Measurements from ENCODE around the gene WDR1.

The WDR1 gene

GRCh38 chr4:10111067-10111801, 5.4 kb downstream of the WDR1 start:
- H3K4me1 ChIP-seq (ENCODE audit: control insufficient read depth, insufficient read depth, low read length), result peaks cover 36% of the 10 kb centered on the region
- DNase-seq (ENCODE audit: low read depth), result no peak
- H3K36me3 ChIP-seq (ENCODE audit: control insufficient read depth, insufficient read depth, low read length, severe bottlenecking), result peaks cover 71% of the 10 kb centered on the region
- H3K9me3 ChIP-seq (ENCODE audit: control insufficient read depth, low read length), result no peaks in the 10 kb centered on the region
- no peak overlapping the region for H3K4me3 ChIP-seq (ENCODE audit: low read length)
- H3K27me3 ChIP-seq (replicated peaks; ENCODE audit: control insufficient read depth, insufficient read depth, low read length), result no peaks in the 10 kb centered on the region
- no peak overlapping the region for H3K9ac ChIP-seq (ENCODE audit: low read length)

- Histone ChIP-seq H3K36me3 (ENCODE audit: control insufficient read depth, insufficient read depth, low read length, severe bottlenecking) (peaks cover 71% of the 10 kb centered on the region), H3K4me1 (ENCODE audit: control insufficient read depth, insufficient read depth, low read length) (peaks cover 46% of the 10 kb centered on the region), H3K9me3 (ENCODE audit: control insufficient read depth, low read length) (no peaks in the 10 kb centered on the region), H3K9ac (ENCODE audit: low read length) (no peak overlapping the region), H3K4me3 (ENCODE audit: low read length) (no peak overlapping the region), H3K27me3 (replicated peaks; ENCODE audit: control insufficient read depth, insufficient read depth, low read length) (no peaks in the 10 kb centered on the region)
- DNase-seq (ENCODE audit: low read depth), result no peak
Measured at GRCh38 chr4:10109995-10110670, 6.5 kb downstream of the WDR1 start.

DNA sequence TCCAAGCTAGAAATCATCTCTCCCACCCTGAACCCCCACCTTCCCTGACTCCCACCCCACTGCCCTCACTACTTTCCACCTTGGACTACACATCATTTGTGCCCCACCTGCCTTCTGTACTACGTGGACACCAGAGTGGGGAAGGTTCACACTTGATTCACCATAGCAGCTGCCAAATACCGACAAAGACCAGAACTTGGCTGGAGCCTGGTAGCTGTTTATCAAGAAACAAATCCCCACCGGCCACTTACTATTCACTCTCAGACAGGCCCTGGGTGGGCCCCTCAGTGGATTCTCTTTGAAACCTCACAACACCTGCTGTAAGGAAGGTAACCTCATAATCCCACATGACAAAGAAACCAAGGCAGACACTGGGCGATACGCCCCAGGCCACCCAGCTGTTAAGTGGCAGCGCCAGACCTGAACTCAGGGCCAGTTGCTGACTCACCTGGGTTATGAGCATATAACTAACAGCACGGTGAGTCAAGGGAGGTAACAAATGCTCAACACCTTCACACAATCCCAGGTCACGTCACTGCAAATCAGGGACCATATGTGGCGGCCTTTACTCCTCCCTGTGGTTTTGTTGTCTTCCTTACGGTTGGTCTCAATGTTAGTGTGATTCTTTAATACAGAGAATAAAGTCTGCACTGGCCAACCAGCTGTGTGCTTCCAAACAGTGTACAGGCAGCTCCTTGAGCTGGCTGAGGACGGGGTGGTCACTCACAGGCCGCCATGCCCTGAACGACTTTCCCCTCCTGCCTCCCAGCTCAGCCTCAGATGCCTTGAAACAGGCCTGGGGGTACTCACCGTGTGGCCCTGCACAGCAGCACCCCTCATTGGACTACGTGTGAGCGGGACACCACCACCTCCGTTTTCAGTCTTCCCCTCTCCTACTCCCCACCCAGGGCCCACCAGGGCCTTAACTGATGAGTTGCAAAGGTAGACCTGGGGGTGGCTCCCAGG, 7.5 kb downstream of the WDR1 start:
- DNase-seq (ENCODE audit: low read depth), result no peak
- Histone ChIP-seq H3K27me3 (replicated peaks; ENCODE audit: control insufficient read depth, insufficient read depth, low read length) (no peaks in the 10 kb centered on the region), H3K36me3 (ENCODE audit: control insufficient read depth, insufficient read depth, low read length, severe bottlenecking) (peaks cover 61% of the 10 kb centered on the region), H3K4me1 (ENCODE audit: control insufficient read depth, insufficient read depth, low read length) (peaks cover 51% of the 10 kb centered on the region), H3K4me3 (ENCODE audit: low read length) (no peak overlapping the region), H3K9me3 (ENCODE audit: control insufficient read depth, low read length) (no peaks in the 10 kb centered on the region), H3K9ac (ENCODE audit: low read length) (no peak overlapping the region)

GRCh38 chr4:10108391-10108790, 8.2 kb downstream of the WDR1 start:
- H3K4me3 ChIP-seq (ENCODE audit: low read length), result no peak overlapping the region
- H3K4me1 ChIP-seq (ENCODE audit: control insufficient read depth, insufficient read depth, low read length), result peaks cover 55% of the 10 kb centered on the region
- no peaks in the 10 kb centered on the region for H3K27me3 ChIP-seq (replicated peaks; ENCODE audit: control insufficient read depth, insufficient read depth, low read length)
- no peak for DNase-seq (ENCODE audit: low read depth)
- H3K9me3 ChIP-seq (ENCODE audit: control insufficient read depth, low read length), result no peaks in the 10 kb centered on the region
- peaks cover 54% of the 10 kb centered on the region for H3K36me3 ChIP-seq (ENCODE audit: control insufficient read depth, insufficient read depth, low read length, severe bottlenecking)
- H3K9ac ChIP-seq (ENCODE audit: low read length), result no peak overlapping the region

GRCh38 chr4:10107111-10108091, 9.2 kb downstream of the WDR1 start:
- Histone ChIP-seq H3K9me3 (ENCODE audit: control insufficient read depth, low read length) (no peaks in the 10 kb centered on the region), H3K36me3 (ENCODE audit: control insufficient read depth, insufficient read depth, low read length, severe bottlenecking) (peaks cover 53% of the 10 kb centered on the region), H3K4me1 (ENCODE audit: control insufficient read depth, insufficient read depth, low read length) (peaks cover 65% of the 10 kb centered on the region), H3K9ac (ENCODE audit: low read length) (peak overlapping the region; percentile 73), H3K4me3 (ENCODE audit: low read length) (peak overlapping the region; percentile 17), H3K27me3 (replicated peaks; ENCODE audit: control insufficient read depth, insufficient read depth, low read length) (no peaks in the 10 kb centered on the region)
- peak; percentile 31 for DNase-seq (ENCODE audit: low read depth)

DNA sequence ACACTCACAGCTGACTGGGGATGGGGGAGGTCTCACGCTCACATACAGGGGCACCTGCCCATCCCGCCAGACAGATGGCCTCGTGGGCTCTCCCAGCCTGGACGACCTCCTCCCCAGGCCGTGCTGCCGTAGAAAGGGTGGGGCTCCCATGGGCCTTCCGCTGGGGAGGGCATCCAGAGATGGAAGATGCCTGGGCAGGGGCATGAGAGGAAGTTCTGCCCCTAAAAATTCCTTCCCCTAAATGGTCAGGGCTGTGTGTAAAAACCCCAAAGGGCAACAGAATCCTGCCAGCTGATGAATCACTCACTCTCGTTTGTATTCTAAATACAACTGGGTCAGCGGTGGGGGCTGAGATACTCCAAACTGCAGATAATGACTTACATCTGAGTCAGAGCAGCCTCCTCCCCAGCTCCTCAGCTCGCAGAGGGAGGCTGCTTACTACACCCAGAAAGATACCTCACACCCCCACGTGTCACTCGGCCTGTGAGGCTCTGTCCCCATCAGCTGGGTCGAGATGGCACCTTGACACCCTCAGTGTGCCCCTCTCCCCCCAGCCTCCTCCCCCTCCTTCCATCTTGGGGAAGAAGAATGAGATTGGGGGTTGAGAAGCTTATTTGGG, 10.1 kb downstream of the WDR1 start:
- Histone ChIP-seq H3K4me3 (ENCODE audit: low read length) (peak overlapping the region; percentile 57), H3K9ac (ENCODE audit: low read length) (peak overlapping the region; percentile 81), H3K9me3 (ENCODE audit: control insufficient read depth, low read length) (no peaks in the 10 kb centered on the region), H3K4me1 (ENCODE audit: control insufficient read depth, insufficient read depth, low read length) (peaks cover 74% of the 10 kb centered on the region), H3K36me3 (ENCODE audit: control insufficient read depth, insufficient read depth, low read length, severe bottlenecking) (peaks cover 51% of the 10 kb centered on the region), H3K27me3 (replicated peaks; ENCODE audit: control insufficient read depth, insufficient read depth, low read length) (no peaks in the 10 kb centered on the region)
- peak; percentile 96 for DNase-seq (ENCODE audit: low read depth)

DNA sequence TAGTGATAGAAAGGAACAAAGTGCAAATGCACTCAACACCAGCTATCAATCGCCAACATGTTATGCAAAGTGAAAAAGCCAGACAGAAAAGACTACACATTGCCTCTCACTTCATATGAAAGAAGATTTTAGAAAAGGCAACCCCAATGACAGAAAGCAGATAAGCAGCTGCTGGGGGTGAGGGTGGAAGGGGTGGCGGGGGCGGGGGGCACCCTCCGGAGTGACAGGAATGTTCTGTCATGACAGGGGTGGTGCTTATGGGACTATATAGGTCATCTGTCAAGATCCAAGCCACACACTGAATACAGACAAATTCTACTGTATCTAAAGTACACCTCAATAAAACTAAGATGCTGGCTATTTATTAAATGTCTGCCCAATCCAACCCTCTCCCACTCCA, 10.7 kb downstream of the WDR1 start:
- Histone ChIP-seq H3K36me3 (ENCODE audit: control insufficient read depth, insufficient read depth, low read length, severe bottlenecking) (peaks cover 51% of the 10 kb centered on the region), H3K27me3 (replicated peaks; ENCODE audit: control insufficient read depth, insufficient read depth, low read length) (no peaks in the 10 kb centered on the region), H3K4me3 (ENCODE audit: low read length) (peak overlapping the region; percentile 57), H3K4me1 (ENCODE audit: control insufficient read depth, insufficient read depth, low read length) (peaks cover 78% of the 10 kb centered on the region), H3K9me3 (ENCODE audit: control insufficient read depth, low read length) (no peaks in the 10 kb centered on the region), H3K9ac (ENCODE audit: low read length) (peak overlapping the region; percentile 81)
- DNase-seq (ENCODE audit: low read depth), result no peak

DNA sequence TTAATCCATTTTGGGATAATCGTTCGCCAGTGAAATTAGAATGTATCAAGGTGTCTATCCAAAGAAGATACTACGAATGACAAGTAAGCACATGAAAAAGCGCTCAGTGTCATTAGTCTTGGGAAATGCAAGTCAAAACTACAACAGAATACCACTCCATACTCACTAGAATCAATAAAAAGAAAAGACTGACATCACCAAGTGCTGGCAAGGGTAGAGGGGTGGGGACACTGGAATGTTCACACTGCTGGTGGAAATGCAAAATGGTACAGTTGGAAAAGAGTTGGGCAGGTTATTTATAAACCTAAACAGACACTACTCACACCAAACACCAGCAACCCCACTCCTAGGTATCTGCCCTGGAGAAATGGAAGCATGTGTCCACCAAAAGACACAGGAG, 11.2 kb downstream of the WDR1 start:
- H3K4me3 ChIP-seq (ENCODE audit: low read length), result no peak overlapping the region
- H3K4me1 ChIP-seq (ENCODE audit: control insufficient read depth, insufficient read depth, low read length), result peaks cover 78% of the 10 kb centered on the region
- H3K9me3 ChIP-seq (ENCODE audit: control insufficient read depth, low read length), result no peaks in the 10 kb centered on the region
- no peaks in the 10 kb centered on the region for H3K27me3 ChIP-seq (replicated peaks; ENCODE audit: control insufficient read depth, insufficient read depth, low read length)
- H3K9ac ChIP-seq (ENCODE audit: low read length), result no peak overlapping the region
- no peak for DNase-seq (ENCODE audit: low read depth)
- H3K36me3 ChIP-seq (ENCODE audit: control insufficient read depth, insufficient read depth, low read length, severe bottlenecking), result peaks cover 50% of the 10 kb centered on the region

DNA sequence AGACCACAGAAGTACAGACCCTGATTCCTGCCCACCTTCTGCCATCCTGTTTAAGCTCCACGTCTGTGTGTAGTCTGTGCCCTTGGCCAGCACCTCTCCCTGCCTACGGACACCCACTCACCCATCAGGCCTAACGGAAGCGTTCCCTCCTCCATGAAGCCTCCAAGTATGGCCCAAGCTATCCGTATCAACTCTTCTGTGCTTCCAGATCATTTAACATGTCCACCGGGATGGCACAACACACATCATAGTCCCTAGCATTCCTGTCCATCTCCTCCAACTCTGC, 11.7 kb downstream of the WDR1 start:
- Histone ChIP-seq H3K4me1 (ENCODE audit: control insufficient read depth, insufficient read depth, low read length) (peaks cover 78% of the 10 kb centered on the region), H3K4me3 (ENCODE audit: low read length) (no peak overlapping the region), H3K27me3 (replicated peaks; ENCODE audit: control insufficient read depth, insufficient read depth, low read length) (no peaks in the 10 kb centered on the region), H3K36me3 (ENCODE audit: control insufficient read depth, insufficient read depth, low read length, severe bottlenecking) (peaks cover 51% of the 10 kb centered on the region), H3K9me3 (ENCODE audit: control insufficient read depth, low read length) (no peaks in the 10 kb centered on the region), H3K9ac (ENCODE audit: low read length) (peak overlapping the region; percentile 45)
- no peak for DNase-seq (ENCODE audit: low read depth)

DNA sequence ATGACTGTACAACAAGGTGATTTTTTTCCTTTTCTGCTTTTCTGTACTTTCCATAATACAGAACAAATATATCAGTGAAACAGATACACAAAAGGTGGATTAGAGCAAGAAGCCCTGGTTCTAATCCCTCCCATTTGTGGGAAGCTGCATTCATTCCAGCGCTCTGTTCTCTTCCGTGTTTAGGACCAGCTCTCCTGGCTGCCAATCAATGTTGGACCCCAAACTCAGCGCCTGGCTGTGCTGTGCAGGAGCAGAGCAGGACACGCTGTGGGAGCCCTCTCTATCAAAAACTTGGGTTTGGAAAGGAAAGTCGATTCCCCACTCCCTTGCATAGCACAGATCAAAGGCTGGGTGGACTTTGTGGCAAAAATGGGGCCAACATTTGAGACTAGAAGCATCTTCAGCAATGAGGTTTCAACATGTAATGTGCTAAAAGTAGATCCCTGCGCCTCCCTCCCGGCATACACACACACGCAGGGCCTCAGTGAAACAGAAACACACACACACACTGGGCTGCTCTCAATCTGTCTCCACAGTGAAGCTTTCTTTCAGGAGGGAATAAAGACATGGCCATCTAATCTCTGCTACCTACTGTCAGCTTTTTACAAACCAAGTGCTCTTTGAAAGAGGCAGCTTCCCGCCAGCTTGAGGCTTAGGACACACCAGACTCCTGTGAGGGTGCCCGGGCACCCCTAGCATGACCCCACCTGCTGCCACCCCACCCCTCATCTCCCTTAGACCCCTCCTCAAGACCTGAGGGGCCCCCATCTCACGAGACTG, 12.2 kb downstream of the WDR1 start:
- H3K27me3 ChIP-seq (replicated peaks; ENCODE audit: control insufficient read depth, insufficient read depth, low read length), result no peaks in the 10 kb centered on the region
- peaks cover 77% of the 10 kb centered on the region for H3K4me1 ChIP-seq (ENCODE audit: control insufficient read depth, insufficient read depth, low read length)
- no peaks in the 10 kb centered on the region for H3K9me3 ChIP-seq (ENCODE audit: control insufficient read depth, low read length)
- DNase-seq (ENCODE audit: low read depth), result peak; percentile 39
- peak overlapping the region; percentile 45 for H3K9ac ChIP-seq (ENCODE audit: low read length)
- H3K4me3 ChIP-seq (ENCODE audit: low read length), result no peak overlapping the region
- H3K36me3 ChIP-seq (ENCODE audit: control insufficient read depth, insufficient read depth, low read length, severe bottlenecking), result peaks cover 52% of the 10 kb centered on the region
